ENCODE results near the gene NCAPD3. TPM values are rescaled to one million over a fixed set of nuclear protein-coding genes. Genes with fewer than 3 reads are reported as not detected.

The NCAPD3 gene
- total and polyA plus RNA-seq, 4 donors, result 4.4 to 23.5 (median 16.5) TPM

- H3K4me1 ChIP-seq (ENCODE audit: control insufficient read depth in 5 of 5, insufficient read depth in 5 of 5, low read length in 5 of 5), result peaks cover 0 to 4% (median 0%) of the 10 kb centered on the region in 5 donors
- H3K9me3 ChIP-seq (ENCODE audit: control insufficient read depth in 4 of 4, insufficient read depth in 3 of 4, low read length in 3 of 4), result no peaks in the 10 kb centered on the region
- H3K9ac ChIP-seq (ENCODE audit: insufficient read depth in 1 of 2, low read length in 2 of 2), result no peak overlapping the region
- DNase-seq (no peak), ATAC-seq (ENCODE audit: insufficient read depth, low FRiP score) (no peak)
- 82 to 90% methylated on average over 11 of the region's 11 CpGs for WGBS, 2 donors
- no peak for TF ChIP-seq CTCF (IDR thresholded peaks at IDR 0.05; ENCODE audit: control extremely low read depth, extremely low read depth)
- H3K36me3 ChIP-seq (ENCODE audit: control insufficient read depth in 4 of 4, insufficient read depth in 4 of 4, low read length in 4 of 4), result peaks cover 3 to 36% (median 27%) of the 10 kb centered on the region in 4 donors
- no peak overlapping the region for H3K4me3 ChIP-seq
- H3K27me3 ChIP-seq (ENCODE audit: control insufficient read depth in 3 of 3, insufficient read depth in 3 of 3, low read length in 2 of 3), result no peaks in the 10 kb centered on the region
- no peak overlapping the region for H3K27ac ChIP-seq (ENCODE audit: low read depth in 1 of 2, low read length in 1 of 2)
Observed at GRCh38 chr11:134237557-134237922, 13.8 kb upstream of the NCAPD3 start.

DNA sequence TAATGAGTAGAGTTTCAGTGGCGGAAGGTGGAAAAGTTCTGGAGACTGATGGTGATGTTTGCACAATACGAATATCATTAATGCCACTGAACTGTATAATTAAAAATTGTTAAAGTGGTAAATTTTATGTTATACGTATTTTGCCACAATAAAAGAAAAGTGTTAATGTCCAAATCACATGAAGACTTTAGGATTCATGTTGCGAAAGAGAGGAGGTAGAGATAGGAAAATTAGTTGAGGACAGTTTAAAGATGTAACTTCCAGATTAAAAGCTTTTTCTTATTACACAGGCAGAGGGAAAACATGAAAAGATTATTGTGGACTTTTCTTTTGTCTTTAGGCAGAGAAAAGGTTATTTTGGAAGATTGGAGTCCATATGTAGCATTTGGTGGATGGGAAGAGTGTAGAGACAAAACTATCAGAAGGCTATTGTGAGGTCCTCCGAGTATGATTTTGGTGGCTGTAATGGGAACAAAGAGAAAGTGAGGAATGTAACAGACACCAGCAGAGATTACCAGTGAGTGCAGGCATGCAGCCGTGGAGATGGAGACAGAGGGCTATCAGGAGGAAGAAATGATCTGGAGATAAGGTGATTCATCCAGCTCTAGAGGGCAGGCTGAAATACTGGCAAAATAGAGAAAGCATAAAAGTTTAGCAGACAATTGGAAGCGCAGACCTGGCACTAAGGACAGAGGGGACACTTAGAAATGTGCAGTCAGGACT, 13.2 kb upstream of the NCAPD3 start:
- no peak for TF ChIP-seq CTCF (IDR thresholded peaks at IDR 0.05; ENCODE audit: control extremely low read depth, extremely low read depth)
- ATAC-seq (ENCODE audit: insufficient read depth, low FRiP score) (no peak), DNase-seq (no peak)
- Histone ChIP-seq H3K4me1 (ENCODE audit: control insufficient read depth in 5 of 5, insufficient read depth in 5 of 5, low read length in 5 of 5) (peaks cover 0 to 4% (median 0%) of the 10 kb centered on the region in 5 donors), H3K9me3 (ENCODE audit: control insufficient read depth in 4 of 4, insufficient read depth in 3 of 4, low read length in 3 of 4) (no peaks in the 10 kb centered on the region), H3K9ac (ENCODE audit: insufficient read depth in 1 of 2, low read length in 2 of 2) (no peak overlapping the region), H3K36me3 (ENCODE audit: control insufficient read depth in 4 of 4, insufficient read depth in 4 of 4, low read length in 4 of 4) (peaks cover 3 to 31% (median 23%) of the 10 kb centered on the region in 4 donors), H3K4me3 (no peak overlapping the region), H3K27ac (ENCODE audit: low read depth in 1 of 2, low read length in 1 of 2) (no peak overlapping the region), H3K27me3 (ENCODE audit: control insufficient read depth in 3 of 3, insufficient read depth in 3 of 3, low read length in 2 of 3) (no peaks in the 10 kb centered on the region)
- 88 to 92% methylated on average over 7 of the region's 7 CpGs for WGBS, 2 donors

DNA sequence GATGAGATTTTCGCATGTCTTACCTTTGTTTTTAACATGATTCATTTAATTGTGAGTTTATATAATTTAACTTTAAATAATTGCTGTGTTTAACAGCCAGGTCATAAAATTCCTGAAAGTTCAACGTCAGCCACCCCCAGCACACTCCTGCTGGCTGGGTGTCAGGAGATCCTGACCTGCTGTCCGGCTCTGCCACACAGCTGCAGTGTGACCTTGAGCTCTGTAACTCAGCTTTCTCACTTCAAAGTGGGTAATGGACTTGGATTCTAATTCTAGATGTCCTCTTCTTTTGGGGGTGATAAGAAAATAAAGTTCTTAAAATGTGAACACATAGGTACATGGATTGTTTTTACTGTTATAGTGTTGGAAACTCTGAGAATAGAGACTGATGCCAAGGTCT, 11.6 kb upstream of the NCAPD3 start:
- Histone ChIP-seq H3K9me3 (ENCODE audit: control insufficient read depth in 4 of 4, insufficient read depth in 3 of 4, low read length in 3 of 4) (no peaks in the 10 kb centered on the region), H3K9ac (ENCODE audit: insufficient read depth in 1 of 2, low read length in 2 of 2) (no peak overlapping the region), H3K27ac (ENCODE audit: low read depth in 1 of 2, low read length in 1 of 2) (no peak overlapping the region), H3K4me3 (no peak overlapping the region), H3K27me3 (ENCODE audit: control insufficient read depth in 3 of 3, insufficient read depth in 3 of 3, low read length in 2 of 3) (no peaks in the 10 kb centered on the region), H3K4me1 (ENCODE audit: control insufficient read depth in 5 of 5, insufficient read depth in 5 of 5, low read length in 5 of 5) (peaks cover 0 to 7% (median 0%) of the 10 kb centered on the region in 5 donors), H3K36me3 (ENCODE audit: control insufficient read depth in 4 of 4, insufficient read depth in 4 of 4, low read length in 4 of 4) (peaks cover 2 to 27% (median 17%) of the 10 kb centered on the region in 4 donors)
- 87 to 96% methylated on average over 3 of the region's 3 CpGs for WGBS, 2 donors
- ATAC-seq (ENCODE audit: insufficient read depth, low FRiP score) (no peak), DNase-seq (no peak)
- no peak for TF ChIP-seq CTCF (IDR thresholded peaks at IDR 0.05; ENCODE audit: control extremely low read depth, extremely low read depth)

Data from lung (tissue), 12 donors.